HG03103 (cell line): ENCODE data around the gene CDH23.
A peak's percentile ranks its signal among the peaks of the same experiment; 100 is the strongest.

Experiments used
- ATAC-seq: cut with Tn5 transposase; IDR thresholded peaks from one replicate; pipeline ENCODE4 v1.9.1; 2021; ENCODE audit warnings: low read depth; ENCODE audit not compliant: unreplicated experiment

Gene CDH23

DNA sequence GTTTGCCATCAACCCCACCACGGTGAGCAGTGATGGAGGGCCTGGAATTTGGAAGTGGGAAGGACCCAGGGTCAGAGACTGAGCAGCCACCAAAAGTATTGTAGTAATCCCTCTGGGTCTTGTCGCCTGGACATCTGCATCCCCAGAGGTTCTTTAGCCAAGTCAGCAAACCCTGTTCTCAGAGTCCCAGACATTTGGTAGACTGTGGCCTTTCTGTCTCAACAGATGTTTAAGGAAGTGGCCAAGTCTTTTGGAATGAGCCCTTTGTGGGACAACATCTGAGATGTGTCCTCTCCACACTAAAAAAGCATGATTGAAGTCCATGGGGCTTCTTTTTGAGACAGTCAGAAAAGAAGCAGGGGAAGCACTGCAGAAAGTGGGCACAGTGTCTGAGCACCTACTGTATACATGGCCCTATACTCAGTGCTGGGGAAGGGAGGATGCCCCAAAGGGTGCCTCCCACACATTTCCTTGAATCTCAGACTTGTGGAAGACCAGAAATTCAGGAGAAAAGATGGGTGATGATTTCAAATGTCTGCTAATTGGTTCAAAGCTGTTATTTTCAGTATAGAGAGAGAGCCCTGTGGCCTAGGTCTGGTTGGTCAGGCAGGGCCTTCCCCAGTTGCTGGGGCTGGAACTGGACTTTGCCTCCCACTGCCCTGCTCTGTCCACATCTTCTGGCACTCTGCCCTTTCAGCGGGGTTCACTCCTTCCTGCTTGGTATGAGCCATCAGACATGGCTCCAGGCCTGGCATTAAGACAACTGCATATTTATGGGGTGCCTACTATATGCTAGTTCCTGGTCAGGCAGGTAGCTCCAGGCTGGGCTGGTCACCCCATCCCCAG, 403.1 kb downstream of the CDH23 start:
- ATAC-seq: no peak

DNA sequence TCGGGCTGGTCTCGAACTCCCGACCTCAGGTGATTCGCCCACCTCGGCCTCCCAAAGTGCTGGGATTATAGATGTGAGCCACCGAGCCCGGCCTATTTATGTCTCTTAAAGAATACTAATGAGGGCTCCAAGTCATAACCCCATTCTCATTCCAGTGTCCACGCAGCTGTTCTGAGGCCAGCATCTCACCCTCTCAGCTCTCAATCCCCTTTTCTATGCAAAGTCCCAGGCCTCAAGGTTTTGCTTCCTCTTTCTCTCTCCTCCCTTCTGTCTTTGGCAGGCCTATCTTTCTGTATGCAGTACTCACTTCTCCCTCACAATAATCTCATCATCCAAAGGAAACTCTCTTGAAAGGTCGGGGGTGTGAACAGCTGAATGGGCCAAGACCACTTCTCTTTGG, 404.6 kb downstream of the CDH23 start:
- ATAC-seq: peak; percentile 85

DNA sequence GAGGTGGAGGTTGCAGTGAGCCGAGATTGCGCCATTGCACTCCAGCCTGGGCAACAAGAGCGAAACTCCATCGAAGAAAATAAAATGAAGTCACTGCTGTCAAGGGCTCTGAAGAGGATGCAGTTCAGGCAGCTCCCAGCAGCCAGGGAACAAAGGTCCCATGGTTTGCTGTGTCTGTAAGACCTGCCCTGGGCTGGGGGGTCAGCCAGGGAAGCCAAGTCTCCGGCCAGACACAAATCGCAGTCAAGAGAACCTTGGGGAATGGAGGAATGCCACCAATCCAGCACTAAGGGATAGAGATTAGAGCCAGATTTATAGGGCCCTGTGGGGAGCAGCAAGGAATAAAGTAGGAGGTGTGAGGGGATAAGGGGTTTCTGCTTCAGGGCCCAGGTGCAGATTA, 405.5 kb downstream of the CDH23 start:
- ATAC-seq: no peak

DNA sequence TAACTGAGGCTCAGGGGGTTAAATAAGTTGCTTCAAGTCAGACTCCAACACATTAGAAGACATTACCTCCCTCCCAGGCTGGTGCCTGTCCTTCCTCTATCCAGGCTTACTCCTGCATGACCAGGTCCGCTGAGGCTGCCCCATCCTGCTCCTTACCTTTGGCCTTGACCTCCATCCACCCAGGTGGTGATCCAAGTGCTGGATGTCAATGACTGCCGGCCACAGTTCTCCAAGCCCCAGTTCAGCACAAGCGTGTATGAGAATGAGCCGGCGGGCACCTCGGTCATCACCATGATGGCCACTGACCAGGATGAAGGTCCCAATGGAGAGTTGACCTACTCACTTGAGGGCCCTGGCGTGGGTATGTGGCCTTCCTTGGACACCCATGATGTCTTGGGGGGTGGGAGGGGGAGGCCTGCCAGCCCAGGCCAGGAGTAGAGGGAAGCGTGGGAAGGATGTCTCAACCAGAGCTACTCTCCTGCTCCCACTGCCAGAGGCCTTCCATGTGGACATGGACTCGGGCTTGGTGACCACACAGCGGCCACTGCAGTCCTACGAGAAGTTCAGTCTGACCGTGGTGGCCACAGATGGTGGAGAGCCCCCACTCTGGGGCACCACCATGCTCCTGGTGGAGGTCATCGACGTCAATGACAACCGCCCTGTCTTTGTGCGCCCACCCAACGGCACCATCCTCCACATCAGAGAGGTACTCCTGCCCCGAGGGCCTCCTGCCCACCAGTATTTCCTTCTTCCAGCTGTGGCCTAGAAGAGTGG, 406.2 kb downstream of the CDH23 start:
- no peak for ATAC-seq

DNA sequence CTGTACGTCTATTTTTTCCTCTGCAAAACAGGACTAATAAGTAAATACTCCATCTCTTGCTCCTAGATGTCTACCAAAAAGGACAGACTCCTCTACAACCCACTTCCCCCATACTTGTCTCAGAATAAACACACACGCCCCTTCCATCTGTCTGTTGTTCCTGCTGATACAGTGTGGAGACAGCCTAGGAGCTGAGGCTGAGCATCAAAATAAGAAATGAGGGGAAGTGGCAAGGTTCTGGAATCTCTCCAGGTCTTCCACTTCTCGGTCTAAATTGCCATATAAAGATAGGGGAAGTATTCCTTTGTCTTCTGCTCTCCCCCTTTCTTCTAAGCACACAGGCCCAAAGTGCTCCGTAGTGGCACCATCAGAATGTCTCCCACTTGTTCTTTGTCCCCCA, 407.4 kb downstream of the CDH23 start:
- ATAC-seq: no peak

DNA sequence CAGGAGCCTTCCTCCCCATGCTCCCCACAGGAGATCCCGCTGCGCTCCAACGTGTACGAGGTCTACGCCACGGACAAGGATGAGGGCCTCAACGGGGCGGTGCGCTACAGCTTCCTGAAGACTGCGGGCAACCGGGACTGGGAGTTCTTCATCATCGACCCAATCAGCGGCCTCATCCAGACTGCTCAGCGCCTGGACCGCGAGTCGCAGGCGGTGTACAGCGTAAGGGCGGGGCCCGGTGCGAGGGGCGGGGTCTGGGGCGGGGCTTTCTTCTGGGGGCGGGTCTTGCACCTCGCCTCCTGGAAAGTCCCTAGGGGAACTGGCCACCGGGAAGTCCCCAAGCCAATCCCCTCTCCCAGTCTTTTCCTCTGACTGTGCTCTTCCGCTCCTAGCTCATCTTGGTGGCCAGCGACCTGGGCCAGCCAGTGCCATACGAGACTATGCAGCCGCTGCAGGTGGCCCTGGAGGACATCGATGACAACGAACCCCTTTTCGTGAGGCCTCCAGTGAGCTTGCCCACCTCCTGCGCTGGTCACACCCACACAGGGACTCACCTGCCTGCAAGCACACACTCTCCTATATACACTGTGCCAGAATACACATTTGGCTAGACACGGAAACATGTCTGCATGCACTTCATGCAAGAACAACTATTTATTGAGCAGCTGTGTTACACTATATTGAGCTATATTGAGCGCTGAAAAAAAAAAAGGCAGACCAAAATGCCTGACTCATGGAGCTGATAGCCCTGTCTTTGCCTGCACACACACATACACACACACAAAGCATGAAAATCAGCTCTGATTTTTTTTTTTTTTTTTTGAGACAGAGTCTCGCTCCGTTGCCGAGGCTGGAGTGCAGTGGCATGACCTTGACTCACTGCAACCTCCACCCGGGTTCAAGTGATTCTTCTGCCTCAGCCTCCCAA, 409.3 kb downstream of the CDH23 start:
- ATAC-seq: no peak

DNA sequence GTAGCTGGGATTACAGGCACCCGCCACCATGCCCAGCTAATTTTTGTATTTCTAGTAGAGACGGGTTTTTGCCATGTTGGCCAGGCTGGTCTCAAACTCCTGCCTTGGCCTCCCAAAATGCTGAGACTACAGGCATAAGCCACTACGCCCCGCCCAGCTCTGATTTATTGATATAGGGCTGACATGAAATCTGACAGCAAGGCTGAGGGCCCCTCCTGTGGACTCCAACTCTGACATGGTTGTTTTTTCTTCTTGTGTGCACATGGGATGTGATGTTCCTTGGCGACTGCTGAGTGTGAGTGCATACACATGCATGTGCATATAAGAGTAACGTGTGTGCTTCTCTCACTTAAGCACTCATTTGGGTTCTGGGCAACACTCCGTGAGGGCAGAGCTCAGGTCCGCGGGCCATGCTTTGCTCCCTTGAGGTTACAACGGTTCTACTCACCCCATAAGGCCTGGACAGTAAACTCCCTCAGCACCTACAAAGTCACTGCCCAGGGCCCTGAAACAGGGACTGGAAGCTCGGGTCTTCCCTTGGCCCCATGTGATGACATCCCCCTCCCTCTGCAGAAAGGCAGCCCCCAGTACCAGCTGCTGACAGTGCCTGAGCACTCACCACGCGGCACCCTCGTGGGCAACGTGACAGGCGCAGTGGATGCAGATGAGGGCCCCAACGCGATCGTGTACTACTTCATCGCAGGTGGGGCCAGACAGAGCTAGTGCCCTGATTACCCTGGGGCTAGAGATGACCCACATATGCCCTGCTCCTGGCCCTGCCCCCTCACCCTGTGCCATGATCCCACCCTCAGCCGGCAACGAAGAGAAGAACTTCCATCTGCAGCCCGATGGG, 410.2 kb downstream of the CDH23 start:
- no peak for ATAC-seq

DNA sequence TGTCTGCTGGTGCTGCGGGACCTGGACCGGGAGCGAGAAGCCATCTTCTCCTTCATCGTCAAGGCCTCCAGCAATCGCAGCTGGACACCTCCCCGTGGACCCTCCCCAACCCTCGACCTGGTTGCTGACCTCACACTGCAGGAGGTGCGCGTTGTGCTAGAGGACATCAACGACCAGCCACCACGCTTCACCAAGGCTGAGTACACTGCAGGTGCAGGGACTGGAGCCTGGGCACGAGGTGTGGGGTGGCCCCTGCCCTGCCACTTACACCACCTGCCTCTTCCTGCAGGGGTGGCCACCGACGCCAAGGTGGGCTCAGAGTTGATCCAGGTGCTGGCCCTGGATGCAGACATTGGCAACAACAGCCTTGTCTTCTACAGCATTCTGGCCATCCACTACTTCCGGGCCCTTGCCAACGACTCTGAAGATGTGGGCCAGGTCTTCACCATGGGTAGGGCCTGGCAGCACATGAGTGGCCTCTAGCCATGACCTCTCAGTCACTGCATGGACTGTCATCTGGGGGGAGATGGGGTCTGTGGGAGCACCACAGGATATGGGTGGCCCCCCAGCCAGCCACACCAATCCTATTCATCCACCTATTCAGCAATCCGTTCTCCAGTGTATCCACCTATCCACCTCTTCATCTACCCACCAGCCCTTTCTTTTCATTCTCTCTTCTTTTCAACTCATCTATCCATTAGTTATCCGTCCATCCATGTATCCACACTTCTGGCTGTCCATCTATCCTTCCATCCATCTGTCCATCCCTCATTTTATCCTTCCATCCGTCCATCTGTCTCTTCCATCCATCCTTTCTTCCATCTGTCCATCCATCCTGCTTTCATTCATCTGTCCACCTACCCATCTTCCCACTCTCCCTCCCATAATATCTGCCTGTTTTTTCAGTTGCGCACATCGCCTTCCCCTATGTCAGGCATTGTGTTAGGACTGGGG, 411.1 kb downstream of the CDH23 start:
- no peak for ATAC-seq

DNA sequence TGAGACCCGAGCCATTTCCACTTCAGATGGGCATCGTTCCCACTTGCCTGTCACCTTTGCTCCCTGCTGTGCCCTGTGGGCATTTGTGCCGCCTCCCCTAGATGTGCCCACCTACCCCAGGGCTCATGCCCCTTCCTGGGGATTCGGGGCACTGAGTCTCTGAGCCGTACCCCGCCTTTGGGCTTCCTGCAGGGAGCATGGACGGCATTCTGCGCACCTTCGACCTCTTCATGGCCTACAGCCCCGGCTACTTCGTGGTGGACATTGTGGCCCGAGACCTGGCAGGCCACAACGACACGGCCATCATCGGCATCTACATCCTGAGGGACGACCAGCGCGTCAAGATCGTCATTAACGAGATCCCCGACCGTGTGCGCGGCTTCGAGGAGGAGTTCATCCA, 412.9 kb downstream of the CDH23 start:
- ATAC-seq: no peak

DNA sequence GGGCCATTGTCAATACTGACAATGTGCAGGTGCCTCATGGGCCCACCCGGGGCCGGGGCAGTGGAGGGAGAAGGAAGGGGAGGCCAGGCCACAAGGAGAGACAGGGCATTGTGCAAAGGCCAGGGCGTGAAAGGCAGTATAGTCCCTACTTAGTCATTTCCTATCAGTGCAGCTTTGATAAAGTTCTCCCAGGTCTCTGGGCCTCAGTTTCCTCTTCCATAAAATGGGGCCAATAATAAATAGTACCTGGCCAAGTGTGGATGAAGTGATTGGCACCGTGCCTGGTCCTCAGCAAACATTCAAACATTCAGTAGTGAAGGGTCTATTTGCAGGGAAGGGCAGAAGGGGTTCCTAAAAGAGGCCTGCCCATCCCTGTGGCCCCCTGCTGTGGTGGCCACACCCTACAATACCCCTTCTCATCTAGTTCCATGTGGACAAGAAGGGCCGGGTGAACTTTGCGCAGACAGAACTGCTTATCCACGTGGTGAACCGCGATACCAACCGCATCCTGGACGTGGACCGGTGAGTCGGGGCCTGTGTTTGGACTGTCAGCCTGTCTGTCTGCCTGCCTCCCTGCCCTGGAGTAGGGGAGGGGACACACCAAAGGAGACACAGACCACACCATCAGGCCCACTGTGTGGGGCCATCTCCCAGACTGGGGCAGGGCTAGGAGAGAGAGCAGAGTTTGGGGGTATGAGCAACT, 413.5 kb downstream of the CDH23 start:
- no peak for ATAC-seq

DNA sequence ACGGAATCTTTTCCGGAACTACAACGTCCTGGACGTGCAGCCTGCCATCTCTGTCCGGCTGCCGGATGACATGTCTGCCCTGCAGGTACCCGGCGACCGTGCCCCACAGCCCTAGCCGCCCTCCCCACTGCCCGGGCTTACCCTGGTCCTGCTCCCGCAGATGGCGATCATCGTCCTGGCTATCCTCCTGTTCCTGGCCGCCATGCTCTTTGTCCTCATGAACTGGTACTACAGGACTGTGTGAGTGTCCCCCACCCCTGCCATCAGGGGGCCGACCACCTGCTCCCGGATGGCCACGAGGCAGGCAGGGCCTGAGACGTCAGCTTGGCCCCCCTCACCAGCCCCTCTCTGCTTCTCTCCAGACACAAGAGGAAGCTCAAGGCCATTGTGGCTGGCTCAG, 414.6 kb downstream of the CDH23 start:
- ATAC-seq: no peak

DNA sequence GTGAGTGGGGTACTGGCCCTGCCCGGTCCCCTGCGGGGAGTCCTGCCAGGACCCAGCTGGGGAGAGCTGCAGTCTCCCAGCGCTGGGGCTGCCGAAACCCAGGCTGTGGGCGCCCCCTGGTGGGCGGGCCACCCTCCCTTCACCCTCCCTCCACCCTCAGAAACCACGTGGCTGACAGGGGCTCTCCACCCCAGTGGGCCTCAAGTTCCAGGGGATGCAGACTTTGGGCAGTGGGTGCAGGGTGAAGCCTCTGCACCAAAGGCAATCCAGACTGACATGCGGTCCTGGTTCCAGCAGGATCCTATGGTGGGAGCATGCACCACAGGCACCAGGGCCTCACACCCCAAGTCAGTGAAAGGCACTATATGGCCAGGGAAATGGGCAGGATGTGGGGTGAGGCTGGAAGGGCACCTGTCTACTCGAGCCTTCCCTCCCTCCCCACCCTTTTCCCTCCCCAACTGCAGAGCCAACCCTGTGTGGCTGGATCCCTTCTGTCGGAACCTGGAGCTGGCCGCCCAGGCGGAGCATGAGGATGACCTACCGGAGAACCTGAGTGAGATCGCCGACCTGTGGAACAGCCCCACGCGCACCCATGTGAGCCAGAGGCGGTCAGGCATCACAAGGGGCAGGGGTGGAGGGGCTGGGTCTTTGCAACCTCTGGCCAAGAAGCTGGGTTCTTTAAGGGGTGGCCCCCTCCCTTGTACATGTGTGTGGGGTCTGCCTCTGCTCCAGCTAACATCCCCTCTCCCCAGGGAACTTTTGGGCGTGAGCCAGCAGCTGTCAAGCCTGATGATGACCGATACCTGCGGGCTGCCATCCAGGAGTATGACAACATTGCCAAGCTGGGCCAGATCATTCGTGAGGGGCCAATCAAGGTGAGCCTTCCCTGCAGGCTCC, 415.5 kb downstream of the CDH23 start:
- ATAC-seq: no peak

DNA sequence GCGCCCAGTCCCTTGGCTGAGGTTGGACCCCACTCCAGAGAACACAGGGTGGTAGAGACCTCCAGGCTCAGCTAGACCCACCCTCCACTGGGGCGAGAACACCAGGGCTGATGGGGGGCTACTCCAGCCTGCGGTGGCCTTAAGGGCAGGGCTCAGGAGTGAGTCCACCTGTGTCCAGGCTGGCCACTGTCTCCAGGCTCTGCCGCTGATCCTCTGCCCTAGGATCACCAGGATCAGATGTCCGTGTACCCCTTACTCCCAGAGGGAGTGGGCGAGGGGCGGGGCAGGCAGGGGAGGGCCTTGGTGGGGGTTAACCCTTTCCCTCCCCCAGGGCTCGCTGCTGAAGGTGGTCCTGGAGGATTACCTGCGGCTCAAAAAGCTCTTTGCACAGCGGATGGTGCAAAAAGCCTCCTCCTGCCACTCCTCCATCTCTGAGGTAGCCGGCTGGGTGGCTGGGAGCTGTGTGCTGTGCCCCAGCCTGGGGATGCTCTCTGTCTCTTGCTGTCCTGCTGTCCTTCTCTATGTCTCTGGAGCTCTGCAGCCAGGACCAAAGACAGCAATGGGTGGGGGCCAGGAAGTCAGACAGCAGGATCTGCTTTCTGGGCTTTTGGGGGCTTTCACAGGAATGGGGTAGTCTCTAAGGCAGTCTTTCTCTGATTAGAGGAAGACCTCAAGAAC, 416.3 kb downstream of the CDH23 start:
- no peak for ATAC-seq

DNA sequence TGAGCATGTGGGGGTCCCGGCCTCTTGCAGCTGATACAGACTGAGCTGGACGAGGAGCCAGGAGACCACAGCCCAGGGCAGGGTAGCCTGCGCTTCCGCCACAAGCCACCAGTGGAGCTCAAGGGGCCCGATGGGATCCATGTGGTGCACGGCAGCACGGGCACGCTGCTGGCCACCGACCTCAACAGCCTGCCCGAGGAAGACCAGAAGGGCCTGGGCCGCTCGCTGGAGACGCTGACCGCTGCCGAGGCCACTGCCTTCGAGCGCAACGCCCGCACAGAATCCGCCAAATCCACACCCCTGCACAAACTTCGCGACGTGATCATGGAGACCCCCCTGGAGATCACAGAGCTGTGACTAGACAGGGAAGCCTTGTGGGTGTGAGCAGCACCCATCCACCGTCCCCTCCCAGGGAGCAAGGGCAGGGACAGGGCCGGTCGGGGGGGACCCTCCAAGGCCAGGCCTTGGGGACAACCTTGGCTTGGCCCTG, 418.2 kb downstream of the CDH23 start:
- no peak for ATAC-seq

DNA sequence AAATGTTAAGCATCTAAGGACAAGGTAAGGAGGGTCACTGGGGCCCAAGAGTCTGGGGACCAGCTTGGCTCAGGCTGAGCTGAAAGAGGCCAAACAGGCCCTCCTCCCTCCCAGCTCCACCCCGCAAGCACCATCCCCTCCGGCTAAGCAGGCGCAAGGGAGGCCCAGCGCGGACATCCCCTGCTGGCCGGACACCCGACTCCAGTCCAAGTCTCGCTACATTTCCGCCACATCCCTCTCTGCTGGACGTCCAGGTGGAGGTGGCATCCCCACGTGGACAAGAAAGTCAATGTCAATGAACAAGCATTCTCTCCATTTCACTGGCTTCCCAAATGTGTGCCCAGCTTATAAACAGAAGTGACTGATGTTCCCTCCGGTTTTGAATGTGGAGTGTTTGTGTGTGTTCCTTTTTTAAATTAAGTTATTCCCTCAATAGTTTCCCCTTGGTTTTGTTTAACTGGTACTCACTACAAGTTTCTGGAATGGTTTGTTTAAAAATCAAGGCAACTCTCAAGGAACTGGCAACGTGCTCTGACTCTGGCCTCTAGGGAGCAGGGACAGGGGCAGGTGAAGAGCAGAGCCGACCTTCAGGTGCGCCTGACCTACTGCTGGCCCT, 418.9 kb downstream of the CDH23 start:
- no peak for ATAC-seq

DNA sequence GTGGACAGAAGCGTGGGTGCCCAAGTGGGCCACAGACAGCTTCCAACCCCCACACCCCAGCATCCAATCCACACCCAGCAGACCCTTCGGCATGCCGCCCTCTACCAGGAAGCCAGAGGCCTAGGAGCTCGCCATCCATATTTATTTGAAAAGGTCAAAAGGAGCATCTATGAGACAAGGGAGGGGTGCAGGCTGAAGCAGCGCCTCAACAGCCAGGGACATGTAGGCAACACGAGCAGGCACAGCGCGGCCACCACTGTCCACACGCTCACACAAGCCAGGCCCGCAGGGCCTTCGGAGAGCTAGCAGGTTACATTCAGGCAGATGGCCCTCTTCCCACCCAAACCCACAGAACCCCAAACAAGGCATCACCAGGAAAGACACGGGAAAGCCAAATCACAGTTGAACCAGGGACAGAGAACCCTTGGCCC, 419.7 kb downstream of the CDH23 start:
- no peak for ATAC-seq
